Choroid plexus epithelial cell (primary cell): ENCODE measurements around the gene CPN1.
"Not testable (repeated sequence)": the region's sequence is repeated elsewhere in the genome, so short reads cannot be mapped to it uniquely, and the experiment has no call there.

ENCODE experiments used
- DNase-seq: peaks from one replicate; pipeline ENCODE4 v3.0.0-alpha.2; 2010; ENCODE audit warnings: low read depth
- H3K4me3 ChIP-seq: 2 replicates; pipeline ENCODE4 v1.5.1; 2011; ENCODE audit warnings: low read depth, mild to moderate bottlenecking, control low read depth, low read length, moderate library complexity
- CTCF ChIP-seq: conservative IDR thresholded peaks from 2 replicates; pipeline ENCODE4 v1.5.1; 2011; ENCODE audit warnings: low read depth, mild to moderate bottlenecking, control low read depth, inconsistent platforms, low read length, moderate library complexity

Gene CPN1

GRCh38 chr10:100014071-100014762, 67.5 kb downstream of the CPN1 start:
- no peak overlapping the region for H3K4me3 ChIP-seq
- no peak for DNase-seq
- TF ChIP-seq CTCF, result no peak

GRCh38 chr10:100013621-100014020, 68.0 kb downstream of the CPN1 start:
- DNase-seq, result no peak
- TF ChIP-seq CTCF, result no peak

GRCh38 chr10:100011906-100012305, 69.8 kb downstream of the CPN1 start:
- DNase-seq, H3K4me3 ChIP-seq: not testable (repeated sequence)

More at GRCh38 chr10:100013621-100014020, 68.0 kb downstream of the CPN1 start:
- no peak overlapping the region for H3K4me3 ChIP-seq

GRCh38 chr10:100009793-100010676, 71.6 kb downstream of the CPN1 start, which contains the start of gene DNMBP:
TSS of gene DNMBP (minus strand) at chr10:100009947. CDS start at chr10:99972124, 37,823 bp downstream.
- H3K4me3 ChIP-seq, result peak within 1 kb of the TSS; percentile 65
- TF ChIP-seq CTCF, result peak; percentile 21
- peak; percentile 83 for DNase-seq

- H3K4me3 ChIP-seq, result peak overlapping the region; percentile 65
- peak; percentile 52 for TF ChIP-seq CTCF
- DNase-seq, result peak; percentile 56
These were observed 72.3 kb downstream of the CPN1 start for GRCh38 chr10:100009283-100009792.

- peak overlapping the region; percentile 65 for H3K4me3 ChIP-seq
- TF ChIP-seq CTCF, result no peak
- DNase-seq, result peak; percentile 34
These were observed 72.9 kb downstream of the CPN1 start for GRCh38 chr10:100008708-100009282.

GRCh38 chr10:100008142-100008522, 73.5 kb downstream of the CPN1 start:
- no peak for TF ChIP-seq CTCF
- peak; percentile 46 for DNase-seq
- H3K4me3 ChIP-seq, result peak overlapping the region; percentile 65
